Fibroblast of lung (primary cell): Measurements from ENCODE around the gene ZC3H11A.

ENCODE experiments used
- CTCF ChIP-seq, 2 donors: IDR thresholded peaks in 1 of 2; conservative IDR thresholded peaks in 1 of 2; 1 replicate in 1 of 2; 2 replicates in 1 of 2; pipeline ENCODE4 v1.5.1; 2011 to 2012; ENCODE audit warnings: low read length in 2 of 2, control low read depth in 1 of 2, inconsistent platforms in 1 of 2, low read depth in 1 of 2, mild to moderate bottlenecking in 1 of 2
- EZH2 ChIP-seq: IDR thresholded peaks from 2 replicates; pipeline ENCODE4 v1.5.1; 2012; ENCODE audit warnings: low read length, control low read depth, mild to moderate bottlenecking; ENCODE audit errors: missing control alignments

DNA sequence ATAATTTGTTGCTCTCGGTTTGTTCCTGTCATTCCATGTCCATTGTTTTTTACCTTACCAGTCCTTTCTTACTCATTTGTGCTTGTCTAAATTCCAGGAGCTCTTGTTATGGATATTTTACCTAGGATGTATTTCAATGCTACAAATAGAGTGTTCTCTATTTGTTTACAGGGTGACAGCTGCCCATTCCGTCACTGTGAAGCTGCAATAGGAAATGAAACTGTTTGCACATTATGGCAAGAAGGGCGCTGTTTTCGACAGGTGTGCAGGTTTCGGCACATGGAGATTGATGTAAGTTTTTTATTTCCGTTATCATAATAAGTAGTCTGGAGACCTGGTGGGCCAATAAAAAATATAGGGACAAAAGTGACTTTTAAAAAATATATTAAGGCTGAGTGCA is 23.0 kb downstream of the ZC3H11A start:
- TF ChIP-seq CTCF (conservative IDR thresholded peaks at IDR 0.05 in 1 of 2, IDR thresholded peaks at IDR 0.05 in 1 of 2; ENCODE audit: low read depth in 1 of 2, low read length in 2 of 2) (no peak), EZH2 (no peak)
